OCI-M1 (cell line): ENCODE data around the gene USP3.

Experiments used
- DNase-seq: peaks from one replicate; lab custom pipeline; 2025; lab: John Stamatoyannopoulos, UW

USP3 gene

DNA sequence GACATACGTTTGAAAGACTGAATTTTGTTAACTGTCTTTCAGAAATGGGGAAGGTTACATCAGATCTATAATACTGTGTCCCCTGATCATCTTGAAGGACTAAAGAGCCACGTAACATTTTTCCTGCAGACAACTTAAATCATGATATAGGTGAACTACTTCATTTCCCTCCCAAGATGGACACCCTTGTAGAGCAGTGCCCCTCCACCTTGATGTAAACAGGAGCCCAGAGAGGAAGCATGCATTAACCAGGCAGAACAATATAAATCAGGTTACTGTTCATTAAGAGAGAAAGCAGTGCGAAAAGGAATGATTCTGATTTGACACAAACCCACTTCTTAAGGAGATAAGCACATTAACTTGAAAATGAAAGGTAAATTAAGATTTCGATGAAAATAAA is 36.1 kb downstream of the USP3 start:
- DNase-seq, result no peak

DNA sequence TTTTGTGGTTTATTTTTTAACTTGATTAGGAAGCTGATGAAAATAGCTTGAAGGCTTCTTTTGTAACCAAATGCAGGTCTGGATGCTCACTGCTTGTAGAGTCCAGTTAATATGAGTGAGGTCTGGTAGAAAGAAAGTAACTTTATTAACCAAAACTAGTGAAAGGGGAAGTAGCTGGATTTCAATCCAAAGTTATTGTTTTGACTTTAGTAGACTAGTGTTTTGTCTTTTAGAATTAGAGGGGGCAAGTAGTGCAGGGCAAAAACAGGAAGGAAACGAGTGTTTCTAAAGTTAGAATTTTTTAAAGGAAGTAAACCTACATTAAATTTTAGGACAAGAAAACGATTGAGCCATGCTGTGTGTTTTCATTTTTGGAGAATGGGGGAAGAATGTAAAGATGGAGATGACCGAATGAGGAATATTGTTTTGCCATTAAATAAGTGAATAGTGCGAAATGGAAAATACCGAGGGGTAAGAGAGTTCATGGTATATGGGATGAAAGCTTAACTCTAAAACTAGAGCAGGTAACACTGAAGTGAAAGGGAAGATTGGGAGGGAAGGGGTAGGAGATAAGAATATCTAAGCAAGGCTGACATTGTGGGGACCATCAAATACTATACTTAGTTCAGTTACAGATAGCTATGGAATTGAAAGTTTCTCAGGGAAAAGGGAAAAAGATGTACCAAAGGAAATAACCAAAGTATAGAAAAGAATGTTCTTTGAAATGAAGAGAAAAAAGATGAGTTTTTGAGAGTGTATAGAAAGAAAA is 40.0 kb downstream of the USP3 start:
- peak; percentile 74 for DNase-seq

GRCh38 chr15:63545520-63545919 is 41.1 kb downstream of the USP3 start:
- peak; percentile 60 for DNase-seq

DNA sequence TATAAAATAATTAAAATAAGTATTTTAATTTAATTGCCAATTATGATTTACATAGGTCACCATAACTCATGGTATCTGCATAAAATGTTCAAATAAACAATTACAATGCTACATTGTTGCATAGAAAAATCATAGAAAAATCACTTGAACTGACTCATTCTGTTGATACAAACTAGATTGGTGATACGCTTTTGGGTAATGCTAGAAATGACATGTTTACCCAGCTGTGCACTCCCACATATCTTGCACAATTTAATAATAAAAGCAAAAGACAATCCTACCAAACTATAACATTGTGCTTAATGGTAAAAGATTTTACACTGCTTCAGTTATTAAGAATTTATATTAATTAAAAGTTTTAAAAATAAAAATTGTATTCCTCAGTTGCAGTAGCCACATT is 47.0 kb downstream of the USP3 start:
- no peak for DNase-seq

GRCh38 chr15:63553388-63553791 is 49.0 kb downstream of the USP3 start:
- no peak for DNase-seq

DNA sequence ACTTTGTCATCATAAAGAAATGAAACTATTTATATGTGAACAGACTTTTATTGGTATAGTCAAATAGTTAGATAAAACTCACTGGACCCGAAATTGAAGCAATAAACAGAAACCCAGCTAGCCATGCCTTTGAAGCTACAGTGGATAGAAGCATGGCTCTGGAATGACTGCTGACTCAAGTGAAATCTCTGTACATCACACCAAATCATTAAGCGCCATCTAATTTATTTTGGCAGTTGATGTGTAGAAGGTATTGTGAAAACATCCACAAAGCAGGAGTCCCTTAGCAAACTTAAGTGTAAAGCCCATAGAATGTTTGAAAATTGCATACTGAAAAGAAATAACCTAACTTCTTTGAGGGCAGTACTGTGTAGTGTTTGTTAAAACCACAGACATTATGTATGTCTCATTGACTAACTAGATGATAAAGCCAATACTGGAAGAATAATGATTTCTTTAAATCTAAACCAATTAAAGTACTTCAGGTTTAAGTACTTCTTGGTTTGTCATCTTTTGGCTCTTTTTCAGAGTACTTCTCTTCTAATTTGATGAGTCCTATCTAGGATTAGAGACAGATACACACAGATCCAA is 50.0 kb downstream of the USP3 start:
- DNase-seq, result no peak

GRCh38 chr15:63555507-63555906 is 51.1 kb downstream of the USP3 start:
- DNase-seq, result no peak

DNA sequence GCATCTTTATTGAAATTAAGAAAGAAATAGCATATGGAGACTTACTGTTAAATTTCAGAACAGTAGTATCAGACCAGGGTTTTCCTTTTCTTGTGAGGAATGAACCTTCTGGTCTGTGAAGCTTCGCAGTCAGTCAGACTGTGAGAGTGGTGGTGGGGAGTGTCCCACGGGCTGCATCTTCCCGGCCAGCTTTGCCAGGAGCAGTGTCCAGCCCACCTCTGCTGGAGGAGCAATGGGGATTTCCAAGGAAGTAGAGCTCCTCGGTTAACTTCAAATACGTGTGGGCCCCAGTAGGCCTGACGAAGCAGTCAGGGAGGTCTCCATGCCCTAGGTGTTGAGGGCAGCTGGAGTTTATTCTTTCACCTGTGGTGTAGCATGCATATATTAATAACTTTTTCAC is 51.9 kb downstream of the USP3 start:
- no peak for DNase-seq

- DNase-seq, result no peak
These were observed 52.3 kb downstream of the USP3 start for GRCh38 chr15:63556736-63557135.

DNA sequence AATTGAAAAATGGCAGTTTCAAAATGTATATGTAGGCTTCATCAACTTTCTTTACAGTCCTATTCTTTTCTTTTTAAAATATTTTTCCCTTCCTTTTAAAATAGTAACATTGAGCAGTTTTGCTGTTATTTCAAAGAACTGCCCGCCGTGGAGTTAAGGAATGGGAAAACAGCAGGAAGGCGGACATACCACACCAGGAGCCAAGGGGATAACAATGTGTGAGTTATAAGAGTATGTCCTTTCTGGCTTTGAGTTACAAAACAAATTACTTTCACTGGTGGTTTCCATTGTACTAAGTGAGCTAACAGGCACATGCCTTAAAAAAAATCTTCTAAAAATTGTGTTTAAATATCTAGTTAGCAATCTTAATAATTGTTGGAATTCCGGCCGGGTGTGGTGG is 55.4 kb downstream of the USP3 start:
- DNase-seq, result no peak

GRCh38 chr15:63560741-63561448 is 56.5 kb downstream of the USP3 start:
- DNase-seq, result no peak

DNA sequence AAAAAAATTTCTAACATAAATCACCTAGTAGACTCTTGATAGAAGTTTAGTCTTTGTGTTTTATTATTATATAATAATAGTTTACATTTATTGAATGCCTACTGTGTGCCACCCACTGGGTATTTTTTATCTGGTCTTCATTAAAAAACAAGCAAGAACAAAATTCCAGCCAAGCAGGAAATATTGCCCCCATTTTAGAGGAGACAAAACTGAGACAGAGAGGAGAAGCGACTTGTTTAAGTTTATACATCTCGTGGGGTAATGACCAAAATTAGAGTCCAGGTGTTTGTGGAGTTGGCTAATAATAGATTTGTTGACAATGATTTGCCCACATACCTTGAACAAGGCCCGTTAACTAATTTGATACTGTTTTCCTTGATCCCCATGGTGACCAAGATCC is 59.7 kb downstream of the USP3 start:
- DNase-seq, result no peak

GRCh38 chr15:63565536-63566186 is 61.3 kb downstream of the USP3 start:
- no peak for DNase-seq

DNA sequence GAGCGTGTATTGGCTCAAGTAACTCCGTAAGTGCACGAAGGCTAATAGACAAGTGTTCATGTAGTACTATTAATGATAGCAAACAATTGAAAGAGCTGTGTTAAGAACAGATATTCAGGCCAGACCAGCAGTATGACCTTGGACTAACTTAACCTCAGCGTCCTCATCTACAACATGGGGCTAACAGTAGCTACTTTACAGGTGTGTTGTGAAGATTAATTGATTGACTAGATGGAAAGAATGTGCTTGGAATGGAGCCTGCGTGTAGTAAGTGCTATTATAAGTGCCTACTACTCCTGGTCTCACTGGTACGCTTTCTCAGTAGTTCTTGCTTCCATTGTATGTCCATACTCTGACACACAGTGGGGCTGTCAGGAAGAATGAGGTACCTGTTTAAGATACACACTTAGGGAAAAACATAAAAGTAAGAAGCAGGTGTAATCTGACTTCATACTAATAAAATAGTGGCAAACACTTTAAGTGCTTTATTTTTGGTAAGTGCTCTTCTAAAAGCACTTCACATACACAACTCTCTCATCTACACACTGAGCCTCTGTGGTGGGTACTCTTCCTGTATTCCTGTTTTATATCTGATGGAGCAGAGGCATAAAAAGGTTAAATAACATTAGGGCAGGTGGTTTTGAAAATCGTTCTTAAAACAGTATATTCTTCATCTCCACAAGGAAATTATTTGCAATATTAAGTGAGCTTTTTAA is 68.5 kb downstream of the USP3 start:
- no peak for DNase-seq

GRCh38 chr15:63573533-63573932 is 69.1 kb downstream of the USP3 start:
- DNase-seq, result peak; percentile 36

DNA sequence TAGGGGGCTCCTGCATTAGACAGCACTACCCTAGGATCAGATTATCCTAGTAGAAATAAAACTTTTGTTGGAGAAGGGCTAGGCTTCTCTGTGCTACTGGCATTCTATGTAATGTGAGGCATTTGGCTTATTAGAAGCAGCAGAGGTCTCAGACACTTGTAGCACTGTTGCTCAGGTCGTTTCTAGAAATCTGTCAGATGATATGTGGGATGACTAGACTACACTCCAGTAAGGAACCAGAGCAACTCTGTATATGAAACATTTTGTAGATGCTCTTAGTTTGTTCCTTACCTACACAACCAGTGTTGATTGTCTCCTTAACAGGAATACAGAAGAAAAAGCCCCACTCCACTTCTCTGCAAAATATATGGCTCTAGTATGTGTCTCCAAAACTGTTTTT is 70.9 kb downstream of the USP3 start:
- DNase-seq, result no peak

DNA sequence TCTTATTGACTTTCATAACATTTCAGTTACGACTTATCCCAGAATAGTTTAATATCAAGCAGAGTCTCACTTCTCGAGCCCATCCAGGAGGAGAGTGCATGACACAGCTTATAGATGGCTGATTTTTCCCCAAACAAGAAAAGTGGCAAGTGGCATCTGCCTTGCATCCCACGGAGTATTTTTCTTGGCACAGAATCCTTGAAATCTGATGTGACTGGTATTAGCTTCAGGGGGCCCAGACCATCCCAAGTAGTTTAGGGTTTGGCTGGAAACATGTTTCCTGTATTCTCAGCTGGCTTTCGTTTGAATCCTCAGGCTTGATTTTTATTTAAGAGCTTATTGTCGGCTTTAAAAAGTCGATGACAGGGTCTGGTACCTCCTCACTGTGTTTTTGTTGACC is 72.0 kb downstream of the USP3 start:
- DNase-seq, result no peak

- no peak for DNase-seq
These were observed 77.8 kb downstream of the USP3 start for GRCh38 chr15:63582179-63582578.

- DNase-seq, result no peak
These were observed 78.5 kb downstream of the USP3 start for GRCh38 chr15:63582718-63583426.

DNA sequence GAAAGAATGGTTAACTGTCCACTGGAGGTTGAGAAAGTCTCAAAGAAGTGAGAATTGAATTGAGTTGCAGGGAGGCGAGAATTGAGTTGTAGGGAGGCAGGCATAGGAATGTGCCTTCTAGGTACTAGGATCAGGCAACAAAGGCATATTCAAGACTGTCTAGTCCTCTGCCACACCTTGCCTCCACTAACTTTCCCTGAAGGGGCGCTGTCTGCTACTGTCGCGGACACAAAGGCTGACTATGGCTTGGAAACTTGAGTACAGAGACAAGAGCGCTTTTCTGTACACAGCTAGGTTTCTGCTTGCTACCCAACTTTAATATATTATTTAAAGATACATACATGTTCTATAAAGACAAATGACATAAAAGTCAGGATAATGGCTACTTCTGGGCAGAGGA is 82.4 kb downstream of the USP3 start:
- no peak for DNase-seq

DNA sequence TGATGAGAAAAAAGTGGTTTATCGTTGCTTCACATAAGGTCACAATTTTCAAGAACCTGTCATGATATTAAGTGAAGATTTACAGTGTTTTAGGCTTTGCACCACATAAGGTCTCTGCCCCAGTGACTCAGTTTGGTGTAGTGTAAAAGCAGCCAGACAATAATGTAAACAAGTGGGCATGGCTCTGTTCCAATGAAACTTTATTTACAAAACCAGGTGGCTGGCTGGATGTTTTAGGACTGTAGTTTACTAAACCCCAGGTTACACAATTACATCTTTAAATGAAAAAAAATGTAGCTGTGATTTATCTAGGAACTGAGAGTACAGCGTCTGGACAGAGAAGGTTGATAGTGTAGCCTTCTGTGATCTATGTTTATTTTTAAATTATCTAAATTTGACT is 83.1 kb downstream of the USP3 start:
- no peak for DNase-seq

- DNase-seq, result no peak
These were observed 84.4 kb downstream of the USP3 start for GRCh38 chr15:63588826-63589225.
